Measurements from ENCODE around the gene CACNB1. TPM values are rescaled to one million over a fixed set of nuclear protein-coding genes. Genes with fewer than 3 reads are reported as not detected.
A peak's percentile ranks its signal among the peaks of the same experiment; 100 is the strongest.
"Not testable (repeated sequence)": the region's sequence is repeated elsewhere in the genome, so short reads cannot be mapped to it uniquely, and the experiment has no call there.

Gene CACNB1
- total RNA-seq, 4 donors from 2014 or later = 10.1 to 21.7 (median 11.6) TPM

DNA sequence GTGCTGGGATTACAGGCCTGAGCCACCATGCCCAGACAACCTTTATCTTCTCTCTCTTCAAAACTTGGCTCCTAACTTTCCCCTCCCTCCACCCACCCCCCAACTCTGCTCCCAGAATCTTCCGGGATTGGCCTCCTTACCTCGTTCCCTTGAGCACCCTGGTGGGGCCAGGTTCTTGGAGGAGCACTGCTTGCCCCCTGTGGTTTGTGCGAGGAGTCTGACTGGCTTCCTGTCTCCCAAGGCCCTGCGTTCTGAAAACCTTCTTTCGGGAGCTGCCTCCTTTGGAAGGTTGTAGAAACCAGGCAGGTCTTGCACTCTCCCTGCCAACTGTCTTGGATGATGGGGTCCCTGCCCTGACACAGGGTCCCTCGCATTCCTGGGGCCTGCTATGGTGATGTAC, 65.9 kb downstream of the CACNB1 start:
- no peaks in the 10 kb centered on the region for H3K36me3 ChIP-seq
- no peaks in the 10 kb centered on the region for H3K9me3 ChIP-seq
- H3K27me3 ChIP-seq = no peaks in the 10 kb centered on the region
- no peaks in the 10 kb centered on the region for H3K4me1 ChIP-seq
- peak overlapping the region in 1 of 4 donors; percentile 29 for H3K27ac ChIP-seq
- in situ Hi-C loops (cut with MboI; ENCODE audit: low pct_ligation_motif_present in 1 of 4, low pct_unique_long_range_greater_than_20kb in 1 of 4, low sequenced_read_pairs in 3 of 4) (no loop called here), intact Hi-C loops (cut with DNase I; ENCODE audit: low total_unique reads) (no loop called here)
- DNase-seq = no peak
- TF ChIP-seq, protein P1, sequence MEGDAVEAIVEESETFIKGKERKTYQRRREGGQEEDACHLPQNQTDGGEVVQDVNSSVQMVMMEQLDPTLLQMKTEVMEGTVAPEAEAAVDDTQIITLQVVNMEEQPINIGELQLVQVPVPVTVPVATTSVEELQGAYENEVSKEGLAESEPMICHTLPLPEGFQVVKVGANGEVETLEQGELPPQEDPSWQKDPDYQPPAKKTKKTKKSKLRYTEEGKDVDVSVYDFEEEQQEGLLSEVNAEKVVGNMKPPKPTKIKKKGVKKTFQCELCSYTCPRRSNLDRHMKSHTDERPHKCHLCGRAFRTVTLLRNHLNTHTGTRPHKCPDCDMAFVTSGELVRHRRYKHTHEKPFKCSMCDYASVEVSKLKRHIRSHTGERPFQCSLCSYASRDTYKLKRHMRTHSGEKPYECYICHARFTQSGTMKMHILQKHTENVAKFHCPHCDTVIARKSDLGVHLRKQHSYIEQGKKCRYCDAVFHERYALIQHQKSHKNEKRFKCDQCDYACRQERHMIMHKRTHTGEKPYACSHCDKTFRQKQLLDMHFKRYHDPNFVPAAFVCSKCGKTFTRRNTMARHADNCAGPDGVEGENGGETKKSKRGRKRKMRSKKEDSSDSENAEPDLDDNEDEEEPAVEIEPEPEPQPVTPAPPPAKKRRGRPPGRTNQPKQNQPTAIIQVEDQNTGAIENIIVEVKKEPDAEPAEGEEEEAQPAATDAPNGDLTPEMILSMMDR (IDR thresholded peaks at IDR 0.05) = no peak
- TF ChIP-seq EP300 (IDR thresholded peaks at IDR 0.05; ENCODE audit: low read depth) (no peak), POLR2AphosphoS5 (IDR thresholded peaks at IDR 0.05) (no peak), POLR2A (IDR thresholded peaks at IDR 0.05) (no peak)
- no peak overlapping the region for H3K4me3 ChIP-seq
- 76% methylated on average over 6 of the region's 6 CpGs; no CpG with 5 or more reads in 1 of the 2 donors for WGBS, 2 donors (ENCODE audit: low coverage in 1 of 2)

DNA sequence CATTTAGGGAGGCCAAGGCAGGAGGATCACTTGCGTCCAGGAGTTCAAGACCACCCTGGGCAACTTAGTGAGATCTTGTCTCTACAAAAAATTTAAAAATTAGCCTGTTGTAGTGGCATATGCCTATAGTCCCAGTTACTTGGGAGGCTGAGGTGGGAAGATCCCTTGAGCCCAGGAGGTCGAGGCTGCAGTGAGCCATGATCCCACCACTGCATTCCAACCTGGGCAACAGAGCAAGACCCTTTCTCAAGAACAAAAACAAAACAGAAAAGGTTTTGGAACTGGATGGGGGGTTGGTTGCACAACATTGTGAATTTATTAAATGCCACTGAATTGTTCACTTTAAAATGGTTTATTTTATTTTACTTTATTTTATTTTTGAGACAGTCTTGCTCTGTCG, 67.3 kb downstream of the CACNB1 start:
- DNase-seq = no peak
- Histone ChIP-seq H3K9me3 (no peaks in the 10 kb centered on the region), H3K27ac (no peak overlapping the region), H3K4me1 (no peaks in the 10 kb centered on the region), H3K36me3 (no peaks in the 10 kb centered on the region), H3K27me3 (no peaks in the 10 kb centered on the region), H3K4me3 (no peak overlapping the region)
- WGBS, 2 donors (ENCODE audit: low coverage in 1 of 2) = 84 to 92% methylated on average over 3 of the region's 3 CpGs
- TF ChIP-seq POLR2AphosphoS5 (IDR thresholded peaks at IDR 0.05) (no peak), POLR2A (IDR thresholded peaks at IDR 0.05) (no peak), EP300 (IDR thresholded peaks at IDR 0.05; ENCODE audit: low read depth) (no peak)
- TF ChIP-seq, protein P1 (IDR thresholded peaks at IDR 0.05) = no peak
- in situ Hi-C loops (cut with MboI; ENCODE audit: low pct_ligation_motif_present in 1 of 4, low pct_unique_long_range_greater_than_20kb in 1 of 4, low sequenced_read_pairs in 3 of 4) = no loop called here
- intact Hi-C loops (cut with DNase I; ENCODE audit: low total_unique reads) = no loop called here

DNA sequence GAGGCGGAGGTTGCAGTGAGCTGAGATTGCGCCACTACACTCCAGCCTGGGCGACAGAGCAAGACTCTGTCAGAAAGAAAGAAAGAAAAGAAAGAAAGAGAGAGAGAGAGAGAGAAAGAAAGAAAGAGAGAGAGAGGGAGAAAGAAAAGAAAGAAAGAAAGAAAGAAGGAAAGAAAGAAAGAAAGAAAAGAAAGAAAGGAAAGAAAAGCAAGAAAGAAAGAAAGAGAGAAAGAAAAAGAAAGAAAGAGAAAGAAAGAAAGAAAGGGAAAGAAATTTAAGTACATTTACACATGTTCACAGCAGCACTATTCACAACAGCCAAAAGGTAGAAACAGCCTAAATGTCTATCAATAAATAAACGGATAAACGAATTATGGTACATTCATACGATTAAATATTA, 67.9 kb downstream of the CACNB1 start:
- H3K4me1 ChIP-seq; in situ Hi-C loops (cut with MboI; ENCODE audit: low pct_ligation_motif_present in 1 of 4, low pct_unique_long_range_greater_than_20kb in 1 of 4, low sequenced_read_pairs in 3 of 4); H3K36me3 ChIP-seq; DNase-seq; H3K27me3 ChIP-seq; intact Hi-C loops (cut with DNase I; ENCODE audit: low total_unique reads); H3K27ac ChIP-seq; H3K9me3 ChIP-seq; H3K4me3 ChIP-seq: not testable (repeated sequence)
- 45 to 74% methylated on average over 3 to 6 of the region's 6 CpGs for WGBS, 2 donors (ENCODE audit: low coverage in 1 of 2)

DNA sequence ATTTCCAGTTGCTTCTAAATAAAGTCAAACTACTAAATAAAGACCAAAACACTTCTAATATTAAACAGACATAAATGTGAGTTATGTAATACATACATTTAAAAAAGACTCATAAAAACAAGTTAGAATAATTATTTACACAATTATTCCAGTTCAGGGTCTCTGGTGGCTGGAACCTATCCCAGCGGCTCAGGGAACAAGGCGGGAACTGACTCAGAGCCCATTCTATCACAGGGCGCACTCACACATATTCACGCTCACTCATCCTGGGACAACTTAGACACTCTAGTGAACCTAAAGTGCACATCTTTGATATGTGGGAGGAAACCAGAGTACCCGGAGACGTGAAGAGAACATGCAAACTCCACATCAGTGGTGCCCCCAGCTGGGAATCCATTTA, 71.0 kb downstream of the CACNB1 start:
- H3K36me3 ChIP-seq = no peaks in the 10 kb centered on the region
- in situ Hi-C loops (cut with MboI; ENCODE audit: low pct_ligation_motif_present in 1 of 4, low pct_unique_long_range_greater_than_20kb in 1 of 4, low sequenced_read_pairs in 3 of 4) (no loop called here), intact Hi-C loops (cut with DNase I; ENCODE audit: low total_unique reads) (no loop called here)
- H3K4me1 ChIP-seq = no peaks in the 10 kb centered on the region
- H3K4me3 ChIP-seq = no peak overlapping the region
- no peak for DNase-seq
- H3K27ac ChIP-seq = no peak overlapping the region
- no peak for TF ChIP-seq EP300 (IDR thresholded peaks at IDR 0.05; ENCODE audit: low read depth)
- no peak for TF ChIP-seq POLR2AphosphoS5 (IDR thresholded peaks at IDR 0.05)
- no peak for TF ChIP-seq POLR2A (IDR thresholded peaks at IDR 0.05)
- TF ChIP-seq, protein P1 (IDR thresholded peaks at IDR 0.05) = no peak
- H3K9me3 ChIP-seq = no peaks in the 10 kb centered on the region
- WGBS, 2 donors (ENCODE audit: low coverage in 1 of 2) = 50 to 56% methylated on average over 4 to 6 of the region's 6 CpGs
- H3K27me3 ChIP-seq = no peaks in the 10 kb centered on the region

DNA sequence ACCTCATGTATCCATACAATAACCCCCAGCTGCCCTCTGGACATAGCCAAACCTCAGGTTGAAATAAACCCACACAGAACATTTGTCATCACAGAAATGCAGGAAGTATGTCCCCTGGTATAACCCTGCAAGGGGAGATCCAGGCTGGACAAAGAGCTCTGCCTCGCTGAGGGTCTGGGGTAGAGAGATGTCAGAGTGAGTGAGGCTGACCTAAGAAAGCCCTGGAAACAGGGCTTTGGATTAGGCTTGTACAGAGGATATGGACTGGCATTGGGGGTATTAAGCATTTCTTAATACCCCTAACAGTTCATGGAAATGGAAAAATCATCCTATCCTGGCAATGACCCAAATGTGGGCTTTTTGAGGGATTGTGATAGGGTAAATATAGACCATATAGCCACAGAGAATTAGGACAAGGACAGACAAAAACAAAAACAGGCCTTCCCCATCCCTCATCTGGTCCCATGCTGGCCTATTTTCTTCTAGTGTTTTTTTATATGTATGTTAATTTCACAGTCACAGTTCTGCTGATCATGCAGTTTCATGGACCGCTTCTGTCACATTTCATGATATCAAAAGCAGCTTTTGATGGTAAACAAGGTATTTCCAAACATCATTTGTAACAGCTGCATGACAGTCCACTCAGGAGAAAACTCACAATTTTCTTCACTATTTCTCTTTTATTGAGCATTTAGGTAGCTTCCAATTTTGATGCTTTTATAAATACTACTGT, 72.2 kb downstream of the CACNB1 start:
- WGBS, 2 donors (ENCODE audit: low coverage in 1 of 2) = 84 to 91% methylated on average over 1 to 2 of the region's 2 CpGs
- TF ChIP-seq, protein P1 (IDR thresholded peaks at IDR 0.05) = no peak
- TF ChIP-seq POLR2A (IDR thresholded peaks at IDR 0.05) (no peak), POLR2AphosphoS5 (IDR thresholded peaks at IDR 0.05) (no peak), EP300 (IDR thresholded peaks at IDR 0.05; ENCODE audit: low read depth) (no peak)
- H3K27ac ChIP-seq = no peak overlapping the region

More for the DNA sequence above, 72.2 kb downstream of the CACNB1 start:
- Histone ChIP-seq H3K9me3 (no peaks in the 10 kb centered on the region), H3K4me1 (no peaks in the 10 kb centered on the region), H3K27me3 (no peaks in the 10 kb centered on the region), H3K36me3 (no peaks in the 10 kb centered on the region), H3K4me3 (no peak overlapping the region)
- intact Hi-C loops (cut with DNase I; ENCODE audit: low total_unique reads) = no loop called here
- no peak for DNase-seq
- in situ Hi-C loops (cut with MboI; ENCODE audit: low pct_ligation_motif_present in 1 of 4, low pct_unique_long_range_greater_than_20kb in 1 of 4, low sequenced_read_pairs in 3 of 4) = no loop called here
